Ovary (tissue), 9 donors: ENCODE data around the gene GRK7. TPM values are rescaled to one million over a fixed set of nuclear protein-coding genes. Genes with fewer than 3 reads are reported as not detected.

ENCODE experiments used
- DNase-seq, 5 donors: peaks; one replicate each; pipeline ENCODE4 v3.0.0-alpha.2; 2019 to 2020
- H3K27ac ChIP-seq, 2 donors: fragments of 200-600 bp; one replicate each; pipeline versions ENCODE4 v1.5.1 to v1.8.0; 2019 to 2022
- H3K27me3 ChIP-seq: fragments of 200-600 bp; one replicate; pipeline ENCODE4 v1.8.0; 2022
- H3K36me3 ChIP-seq: fragments of 200-600 bp; sonication (generic); one replicate; pipeline ENCODE4 v1.5.1; 2019
- H3K4me1 ChIP-seq: one replicate; pipeline ENCODE4 v1.8.1; 2013; ENCODE audit warnings: mild to moderate bottlenecking, moderate library complexity; ENCODE audit not compliant: insufficient read depth
- H3K4me3 ChIP-seq: fragments of 200-600 bp; sonication (generic); one replicate; pipeline ENCODE4 v1.5.1; 2017
- H3K9me3 ChIP-seq, 2 donors: fragments of 200-600 bp in 1 of 2; sonication (generic) in 1 of 2; one replicate each; pipeline versions ENCODE4 v1.5.1 to v1.8.1; 2013 to 2019; ENCODE audit warnings: mild to moderate bottlenecking in 1 of 2, moderate library complexity in 1 of 2
- EP300 ChIP-seq: sonication (generic); formaldehyde crosslinking; IDR thresholded peaks from one replicate; pipeline ENCODE4 v1.6.1; 2017; ENCODE audit warnings: antibody characterized with exemption
- POLR2A ChIP-seq: fragments of 450-650 bp; IDR thresholded peaks from one replicate; pipeline ENCODE4 v1.6.1; 2017; ENCODE audit warnings: antibody characterized with exemption, mild to moderate bottlenecking, moderate library complexity
- WGBS, 3 donors: extraction: QIAGEN DNeasy Blood & Tissue Kit in 1 of 3; methylation state at CpG; one replicate each; pipeline versions ENCODE4 v1.1.5 to v1.1.7; 2013 to 2017; 5-methylcytosine and 5-hydroxymethylcytosine counted together
- intact Hi-C, 4 donors: fragments of 100-400 bp; cut with DNase I; formaldehyde crosslinking; loops; one replicate each; pipeline versions ENCODE4 v1.11.0 to v1.15.1; 2022 to 2023
- polyA plus RNA-seq, 2 donors: library from polyadenylated mRNA; stranded (reverse); fragments of 200-250 nt in 1 of 2; fragments of 350-450 nt in 1 of 2; fragmentation: Illumina TruSeq in 1 of 2; extraction: RNeasy Lipid Tissue Mini Kit (QIAGEN cat#74804) in 1 of 2; gene quantifications; one replicate each; pipeline ENCODE4 v1.2.3, GENCODE V29; 2013 to 2014
- total RNA-seq, 7 donors: library from RNA; depleted of rRNA in 2 of 7; stranded (reverse); fragments of >200 nt in 2 of 7; fragmentation: NEBNext Ultra II Directional in 3 of 7; extraction: Animal tissue kit (Norgen Biotek cat#: 25700) in 3 of 7; gene quantifications; one replicate each; pipeline versions ENCODE4 v1.1.0 to v1.2.4, GENCODE V29; 2016 to 2023
- TF ChIP-seq, protein P1 (sequence below), 3 donors: fragments of 450-650 bp in 2 of 3; fragments of 200-600 bp in 1 of 3; IDR thresholded peaks; one replicate each; pipeline versions ENCODE4 v1.5.1 to v1.8.0; 2016 to 2022; ENCODE audit warnings: antibody characterized with exemption in 3 of 3, mild to moderate bottlenecking in 1 of 3
- donor health status: DM: no; HTN: no; CAD: no; lungs with moderate emphysema.
- donor health status: DM: no; HTN: no; CAD: no.
- donor health status: Bipolar disorder and iron deficiency.
- donor health status: DM: yes; HTN: yes; CAD: no.
- donor health status: DM: no; HTN: no; CAD: no.
- donor health status: DM: yes; HTN: yes; CAD: no.

The GRK7 gene
- total and polyA plus RNA-seq, 9 donors: 0.02 to 0.13 (median 0.10) TPM; not detected in 5

DNA sequence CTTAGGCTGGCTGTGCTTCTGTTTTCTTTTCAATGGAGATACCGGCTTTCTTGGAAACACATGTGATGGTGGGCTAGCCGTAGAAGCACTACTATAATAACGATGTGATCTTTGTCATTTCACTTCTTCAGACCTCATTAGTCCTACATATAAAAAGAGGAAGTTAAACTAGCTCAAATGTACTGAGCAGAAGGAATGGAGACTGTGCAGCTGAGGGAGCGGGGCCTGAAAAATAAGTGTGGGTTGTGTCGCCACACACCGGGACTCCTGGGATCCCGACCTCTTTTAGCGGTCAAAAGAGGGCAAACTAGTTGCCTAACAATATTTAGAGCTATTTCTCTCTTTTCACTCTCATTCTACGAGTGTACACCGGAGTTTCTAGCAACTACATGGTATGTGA, 26.1 kb upstream of the GRK7 start:
- no peaks in the 10 kb centered on the region for H3K36me3 ChIP-seq
- H3K27ac ChIP-seq: peak overlapping the region in 1 of 2 donors; percentile 93
- no peaks in the 10 kb centered on the region for H3K9me3 ChIP-seq
- 83 to 86% (median 86%) methylated on average over 10 of the region's 10 CpGs for WGBS, 3 donors
- TF ChIP-seq, protein P1, sequence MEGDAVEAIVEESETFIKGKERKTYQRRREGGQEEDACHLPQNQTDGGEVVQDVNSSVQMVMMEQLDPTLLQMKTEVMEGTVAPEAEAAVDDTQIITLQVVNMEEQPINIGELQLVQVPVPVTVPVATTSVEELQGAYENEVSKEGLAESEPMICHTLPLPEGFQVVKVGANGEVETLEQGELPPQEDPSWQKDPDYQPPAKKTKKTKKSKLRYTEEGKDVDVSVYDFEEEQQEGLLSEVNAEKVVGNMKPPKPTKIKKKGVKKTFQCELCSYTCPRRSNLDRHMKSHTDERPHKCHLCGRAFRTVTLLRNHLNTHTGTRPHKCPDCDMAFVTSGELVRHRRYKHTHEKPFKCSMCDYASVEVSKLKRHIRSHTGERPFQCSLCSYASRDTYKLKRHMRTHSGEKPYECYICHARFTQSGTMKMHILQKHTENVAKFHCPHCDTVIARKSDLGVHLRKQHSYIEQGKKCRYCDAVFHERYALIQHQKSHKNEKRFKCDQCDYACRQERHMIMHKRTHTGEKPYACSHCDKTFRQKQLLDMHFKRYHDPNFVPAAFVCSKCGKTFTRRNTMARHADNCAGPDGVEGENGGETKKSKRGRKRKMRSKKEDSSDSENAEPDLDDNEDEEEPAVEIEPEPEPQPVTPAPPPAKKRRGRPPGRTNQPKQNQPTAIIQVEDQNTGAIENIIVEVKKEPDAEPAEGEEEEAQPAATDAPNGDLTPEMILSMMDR (IDR thresholded peaks at IDR 0.05): no peak
- TF ChIP-seq EP300 (no peak), POLR2A (no peak)
- no peak overlapping the region for H3K4me3 ChIP-seq
- intact Hi-C loops: no loop called here
- no peaks in the 10 kb centered on the region for H3K27me3 ChIP-seq
- DNase-seq: no peak
- H3K4me1 ChIP-seq: peaks cover 4% of the 10 kb centered on the region

DNA sequence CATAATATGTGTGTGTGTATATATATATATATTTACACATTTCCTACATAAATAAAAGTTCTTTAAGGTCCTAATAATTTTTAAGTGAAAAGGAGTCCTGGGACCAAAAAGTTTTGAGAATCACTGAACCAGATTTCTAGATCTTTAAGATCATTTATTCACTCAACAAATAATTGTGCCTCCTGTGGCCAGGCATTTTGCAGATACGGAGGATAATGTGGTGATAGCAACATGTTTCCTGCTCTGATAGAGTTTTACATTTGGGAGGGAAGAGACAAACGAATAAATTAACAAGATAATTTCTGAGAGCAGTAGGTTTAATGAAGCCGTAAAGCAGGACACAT, 25.6 kb upstream of the GRK7 start:
- Histone ChIP-seq H3K4me1 (peaks cover 4% of the 10 kb centered on the region), H3K4me3 (peak overlapping the region; percentile 32), H3K36me3 (no peaks in the 10 kb centered on the region), H3K9me3 (no peaks in the 10 kb centered on the region), H3K27ac (peak overlapping the region; percentile 63 to 93), H3K27me3 (no peaks in the 10 kb centered on the region)
- intact Hi-C loops: loop anchor here in 2 of 4 donors (2.0 kb wide), 1 partner anchor 139 kb away; the partner anchor contains the start of gene ATP1B3 (in 2 of the 2)
- no peak for DNase-seq
- 0 to 1% (median 1%) methylated on average over 3 of the region's 3 CpGs for WGBS, 3 donors
- TF ChIP-seq, protein P1 (IDR thresholded peaks at IDR 0.05): no peak
- TF ChIP-seq POLR2A: no peak
- no peak for TF ChIP-seq EP300

DNA sequence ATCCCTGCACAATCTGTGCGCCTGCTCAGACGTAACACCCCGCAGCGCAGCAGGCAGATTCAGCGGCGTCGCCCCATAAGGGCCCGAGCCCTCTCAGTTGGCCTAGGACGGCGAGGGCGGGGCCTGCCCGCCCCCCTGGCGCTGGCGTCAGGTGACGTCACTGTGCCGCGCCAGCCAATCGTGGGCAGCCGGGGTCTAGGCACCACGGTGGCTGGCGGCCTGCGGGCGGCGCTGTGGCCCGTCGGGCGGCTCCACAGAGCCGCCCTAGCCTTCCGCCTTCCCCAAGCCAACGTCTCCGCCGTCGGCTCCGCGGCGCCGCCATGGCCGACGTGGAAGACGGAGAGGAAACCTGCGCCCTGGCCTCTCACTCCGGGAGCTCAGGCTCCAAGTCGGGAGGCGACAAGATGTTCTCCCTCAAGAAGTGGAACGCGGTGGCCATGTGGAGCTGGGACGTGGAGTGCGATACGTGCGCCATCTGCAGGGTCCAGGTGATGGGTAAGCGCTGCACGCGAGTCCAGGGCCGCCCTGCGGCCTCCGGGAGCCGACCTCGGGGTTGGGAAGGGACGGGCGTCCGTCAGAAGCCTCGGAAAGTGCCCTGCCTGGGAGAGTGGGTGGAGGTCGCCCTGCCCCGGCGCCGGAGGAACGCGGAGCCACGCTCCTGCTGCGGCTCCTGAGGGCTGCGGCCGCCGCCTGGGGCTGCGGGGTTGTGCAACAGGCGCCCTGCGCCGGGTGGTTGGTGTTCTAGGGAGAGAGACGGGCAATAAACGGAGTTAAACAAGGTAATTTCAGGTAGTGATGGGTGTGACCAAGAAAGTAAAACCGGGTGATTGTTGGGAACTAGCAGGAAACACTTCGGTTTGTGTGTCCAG, 25.0 kb upstream of the GRK7 start, which contains the start of gene RNF7:
TSS of gene RNF7 (plus strand) at position 277 of the 869 bp plus-strand sequence. CDS start at position 321, 44 bp downstream.
- peak within 1 kb of the TSS; percentile 99 for H3K4me3 ChIP-seq
- TF ChIP-seq POLR2A (peak; percentile 77), EP300 (peak; percentile 13)
- TF ChIP-seq, protein P1 (IDR thresholded peaks at IDR 0.05): peak; percentile 94 to 98 (median 96)
- DNase-seq: peak; percentile 93 to 98 (median 96)
- H3K27me3 ChIP-seq: no peaks in the 10 kb centered on the region
- H3K36me3 ChIP-seq: no peaks in the 10 kb centered on the region
- peaks cover 4% of the 10 kb centered on the region for H3K4me1 ChIP-seq
- no peaks in the 10 kb centered on the region for H3K9me3 ChIP-seq
- peak within 1 kb of the TSS; percentile 63 to 93 for H3K27ac ChIP-seq
- 0% methylated on average over 66 to 81 of the region's 81 CpGs for WGBS, 3 donors
- intact Hi-C loops: loop anchor here in 2 of 4 donors (2.0 kb wide), 1 partner anchor 139 kb away; the partner anchor contains the start of gene ATP1B3 (in 2 of the 2)

DNA sequence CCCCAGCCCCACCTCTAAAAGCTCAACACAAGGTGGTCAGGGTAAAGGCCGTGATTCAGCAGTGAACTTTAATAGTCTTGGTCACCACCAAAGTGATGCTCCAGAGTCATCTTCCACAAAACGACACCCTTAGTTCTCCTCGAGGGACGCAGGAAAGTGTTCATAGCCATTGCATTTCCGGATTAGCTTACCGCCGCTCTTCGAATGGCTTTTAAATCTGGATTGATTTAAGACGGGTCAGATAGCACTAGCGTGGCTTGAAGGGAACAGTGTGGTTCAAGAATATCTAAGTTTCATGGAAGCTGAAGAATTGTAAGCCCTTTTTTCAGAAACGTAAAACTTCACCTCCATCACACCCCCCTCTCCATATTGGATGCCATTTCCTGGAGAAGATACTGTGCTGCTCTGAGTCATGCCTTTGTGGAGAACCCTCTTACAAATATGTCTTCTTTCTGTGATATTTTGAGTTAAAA, 24.3 kb upstream of the GRK7 start:
- DNase-seq: no peak

More for the DNA sequence above, 24.3 kb upstream of the GRK7 start:
- peak overlapping the region; percentile 63 to 93 for H3K27ac ChIP-seq
- H3K4me3 ChIP-seq: peak overlapping the region; percentile 99
- no peaks in the 10 kb centered on the region for H3K9me3 ChIP-seq
- 0% methylated on average over 11 of the region's 11 CpGs for WGBS, 3 donors
- H3K4me1 ChIP-seq: peaks cover 4% of the 10 kb centered on the region
- H3K36me3 ChIP-seq: no peaks in the 10 kb centered on the region
- TF ChIP-seq EP300 (no peak), POLR2A (no peak)
- TF ChIP-seq, protein P1 (IDR thresholded peaks at IDR 0.05): no peak
- intact Hi-C loops: loop anchor here in 2 of 4 donors (2.0 kb wide), 1 partner anchor 138 kb away; the partner anchor contains the start of gene ATP1B3 (in 2 of the 2)
- no peaks in the 10 kb centered on the region for H3K27me3 ChIP-seq
